Measurements from ENCODE around the gene RAD1.

DNA sequence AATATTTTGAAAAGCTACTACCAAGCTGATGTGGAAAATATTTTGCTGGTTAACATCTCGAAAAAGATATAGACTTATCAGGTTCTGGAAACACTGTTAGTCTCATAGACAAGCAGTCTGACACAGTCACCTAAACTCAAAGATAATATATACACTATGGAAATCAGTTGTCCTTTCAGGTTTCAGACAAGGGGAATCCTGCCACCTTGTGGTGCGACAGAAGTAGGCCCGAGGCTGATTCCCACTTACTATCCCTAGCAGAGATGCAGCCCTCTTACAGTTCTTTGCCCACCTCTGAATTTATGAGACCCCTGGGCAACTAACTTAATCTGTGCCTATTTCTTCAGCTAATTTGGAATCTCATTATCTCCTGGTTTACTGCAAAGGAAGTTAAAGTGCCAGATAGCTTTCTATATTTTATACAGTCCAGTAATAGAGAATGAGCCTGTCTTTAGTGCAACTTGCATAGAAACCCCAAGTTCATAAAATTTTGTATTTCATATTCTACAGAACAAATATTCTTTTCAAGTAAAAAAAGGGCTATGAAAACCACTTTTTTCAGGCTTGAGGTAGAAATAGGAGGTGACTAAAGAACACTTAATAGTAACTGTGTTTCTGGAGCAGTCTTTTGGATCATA lies 16.9 kb downstream of the RAD1 start:
- TF ChIP-seq, protein P1, sequence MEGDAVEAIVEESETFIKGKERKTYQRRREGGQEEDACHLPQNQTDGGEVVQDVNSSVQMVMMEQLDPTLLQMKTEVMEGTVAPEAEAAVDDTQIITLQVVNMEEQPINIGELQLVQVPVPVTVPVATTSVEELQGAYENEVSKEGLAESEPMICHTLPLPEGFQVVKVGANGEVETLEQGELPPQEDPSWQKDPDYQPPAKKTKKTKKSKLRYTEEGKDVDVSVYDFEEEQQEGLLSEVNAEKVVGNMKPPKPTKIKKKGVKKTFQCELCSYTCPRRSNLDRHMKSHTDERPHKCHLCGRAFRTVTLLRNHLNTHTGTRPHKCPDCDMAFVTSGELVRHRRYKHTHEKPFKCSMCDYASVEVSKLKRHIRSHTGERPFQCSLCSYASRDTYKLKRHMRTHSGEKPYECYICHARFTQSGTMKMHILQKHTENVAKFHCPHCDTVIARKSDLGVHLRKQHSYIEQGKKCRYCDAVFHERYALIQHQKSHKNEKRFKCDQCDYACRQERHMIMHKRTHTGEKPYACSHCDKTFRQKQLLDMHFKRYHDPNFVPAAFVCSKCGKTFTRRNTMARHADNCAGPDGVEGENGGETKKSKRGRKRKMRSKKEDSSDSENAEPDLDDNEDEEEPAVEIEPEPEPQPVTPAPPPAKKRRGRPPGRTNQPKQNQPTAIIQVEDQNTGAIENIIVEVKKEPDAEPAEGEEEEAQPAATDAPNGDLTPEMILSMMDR (IDR thresholded peaks at IDR 0.05) = peak; percentile 75 to 94 (median 85)
- TF ChIP-seq POLR2A (IDR thresholded peaks at IDR 0.05) = no peak

All from adrenal gland (tissue), 5 donors.